ENCODE results near the gene ANKHD1.

The ANKHD1 gene

DNA sequence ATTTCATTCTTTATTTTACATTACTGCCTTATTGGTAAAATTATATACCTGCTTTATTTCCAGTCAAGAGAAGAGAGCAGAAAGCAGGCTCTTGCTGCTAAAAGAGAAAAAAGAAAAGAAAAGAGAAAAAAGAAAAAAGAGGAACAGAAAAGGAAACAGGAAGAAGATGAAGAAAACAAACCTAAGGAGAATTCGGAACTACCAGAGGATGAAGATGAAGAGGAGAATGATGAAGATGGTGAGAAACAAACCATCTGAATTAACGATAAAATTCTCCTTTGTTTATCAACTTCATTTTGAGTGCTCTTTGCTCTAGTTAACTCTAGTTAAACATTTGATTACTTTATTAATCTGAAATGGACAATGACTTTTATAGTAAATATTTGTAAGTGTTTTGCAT, 122.4 kb downstream of the ANKHD1 start:
- TF ChIP-seq, protein P1, sequence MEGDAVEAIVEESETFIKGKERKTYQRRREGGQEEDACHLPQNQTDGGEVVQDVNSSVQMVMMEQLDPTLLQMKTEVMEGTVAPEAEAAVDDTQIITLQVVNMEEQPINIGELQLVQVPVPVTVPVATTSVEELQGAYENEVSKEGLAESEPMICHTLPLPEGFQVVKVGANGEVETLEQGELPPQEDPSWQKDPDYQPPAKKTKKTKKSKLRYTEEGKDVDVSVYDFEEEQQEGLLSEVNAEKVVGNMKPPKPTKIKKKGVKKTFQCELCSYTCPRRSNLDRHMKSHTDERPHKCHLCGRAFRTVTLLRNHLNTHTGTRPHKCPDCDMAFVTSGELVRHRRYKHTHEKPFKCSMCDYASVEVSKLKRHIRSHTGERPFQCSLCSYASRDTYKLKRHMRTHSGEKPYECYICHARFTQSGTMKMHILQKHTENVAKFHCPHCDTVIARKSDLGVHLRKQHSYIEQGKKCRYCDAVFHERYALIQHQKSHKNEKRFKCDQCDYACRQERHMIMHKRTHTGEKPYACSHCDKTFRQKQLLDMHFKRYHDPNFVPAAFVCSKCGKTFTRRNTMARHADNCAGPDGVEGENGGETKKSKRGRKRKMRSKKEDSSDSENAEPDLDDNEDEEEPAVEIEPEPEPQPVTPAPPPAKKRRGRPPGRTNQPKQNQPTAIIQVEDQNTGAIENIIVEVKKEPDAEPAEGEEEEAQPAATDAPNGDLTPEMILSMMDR (IDR thresholded peaks at IDR 0.05; ENCODE audit: insufficient read depth, low read depth, low read length, missing control alignments), result no peak
- DNase-seq (ENCODE audit: low read depth), result no peak

DNA sequence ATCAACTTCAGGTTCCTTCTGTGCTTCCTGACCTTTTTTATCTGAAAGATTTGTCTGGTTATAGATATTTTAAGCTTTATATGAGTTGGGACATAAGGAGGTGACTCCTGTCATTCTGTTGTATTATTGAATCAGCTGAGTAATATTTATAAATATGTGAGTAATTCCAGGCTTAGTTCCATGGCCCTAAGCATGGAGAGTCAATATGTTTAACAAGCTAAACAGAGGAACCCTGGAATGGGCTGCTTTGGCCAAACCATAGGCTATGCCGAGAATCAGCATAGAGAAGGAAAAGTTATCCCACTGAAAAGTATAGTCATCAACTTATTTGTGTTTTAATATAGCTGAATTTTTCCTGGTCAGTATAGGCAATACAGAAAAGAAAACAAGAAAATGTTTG, 138.6 kb downstream of the ANKHD1 start:
- TF ChIP-seq, protein P1 (IDR thresholded peaks at IDR 0.05; ENCODE audit: insufficient read depth, low read depth, low read length, missing control alignments), result no peak
- no peak overlapping the region for H3K4me3 ChIP-seq (ENCODE audit: low read depth, low read length)
- no peak for DNase-seq (ENCODE audit: low read depth)

More for the DNA sequence above, 122.4 kb downstream of the ANKHD1 start:
- H3K4me3 ChIP-seq (ENCODE audit: low read depth, low read length), result no peak overlapping the region

DNA sequence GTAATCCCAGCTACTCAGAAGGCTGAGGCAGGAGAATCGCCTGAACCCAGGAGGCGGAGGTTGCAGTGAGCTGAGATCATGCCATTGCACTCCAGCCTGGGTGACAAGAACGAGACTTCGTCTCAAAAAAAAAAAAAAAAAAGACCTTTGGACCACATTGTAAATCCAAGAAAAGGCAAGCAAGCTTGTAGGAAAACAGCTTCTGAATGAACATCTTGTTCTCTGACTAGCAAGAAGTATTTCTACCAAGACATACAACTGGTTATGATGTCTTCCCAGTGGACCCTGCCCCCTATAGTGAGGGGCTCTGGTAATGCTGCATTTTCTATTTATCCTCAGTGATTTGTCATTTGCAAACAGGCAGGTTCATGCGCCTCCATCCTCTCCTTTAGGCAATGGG, 141.3 kb downstream of the ANKHD1 start:
- H3K4me3 ChIP-seq (ENCODE audit: low read depth, low read length), result no peak overlapping the region
- no peak for DNase-seq (ENCODE audit: low read depth)
- TF ChIP-seq, protein P1 (IDR thresholded peaks at IDR 0.05; ENCODE audit: insufficient read depth, low read depth, low read length, missing control alignments), result no peak

DNA sequence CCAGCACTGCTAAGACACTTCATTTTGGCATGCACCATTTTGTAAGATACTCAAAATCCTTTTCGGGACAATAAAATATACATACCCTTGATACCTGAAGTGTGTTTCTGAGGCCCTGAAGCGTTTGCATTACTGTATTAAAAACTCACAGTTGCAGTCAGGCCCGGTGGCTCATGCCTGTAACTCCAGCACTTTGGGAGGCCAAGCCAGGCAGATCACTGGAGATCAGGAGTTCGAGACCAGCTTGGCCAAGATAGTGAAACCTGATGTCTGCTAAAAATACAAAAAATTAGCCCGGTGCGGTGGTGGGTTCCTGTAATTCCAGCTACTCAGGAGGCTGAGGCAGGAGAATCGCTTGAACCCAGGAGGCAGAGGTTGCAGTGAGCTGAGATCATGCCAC, 143.4 kb downstream of the ANKHD1 start:
- no peak for DNase-seq (ENCODE audit: low read depth)
- no peak overlapping the region for H3K4me3 ChIP-seq (ENCODE audit: low read depth, low read length)
- TF ChIP-seq, protein P1 (IDR thresholded peaks at IDR 0.05; ENCODE audit: insufficient read depth, low read depth, low read length, missing control alignments), result no peak

DNA sequence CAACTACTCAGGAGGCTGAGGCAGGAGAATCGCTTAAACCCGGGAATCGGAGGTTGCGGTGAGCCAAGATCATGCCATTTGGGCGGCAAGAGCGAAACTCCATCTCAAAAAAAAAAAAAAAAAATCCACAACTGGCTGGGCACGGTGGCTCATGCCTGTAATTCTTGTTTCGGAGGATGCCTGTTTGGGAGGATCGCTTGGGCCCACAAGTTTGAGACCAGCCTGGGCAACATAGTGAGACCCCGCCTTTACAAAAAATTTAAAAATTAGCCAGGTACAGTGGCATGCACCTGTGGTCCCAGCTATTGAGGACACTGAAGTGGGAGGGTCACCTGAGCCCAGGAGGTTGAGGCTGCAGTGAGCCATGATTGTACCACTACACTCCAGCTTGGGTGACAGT, 144.0 kb downstream of the ANKHD1 start:
- TF ChIP-seq, protein P1 (IDR thresholded peaks at IDR 0.05; ENCODE audit: insufficient read depth, low read depth, low read length, missing control alignments), result no peak
- H3K4me3 ChIP-seq (ENCODE audit: low read depth, low read length), result no peak overlapping the region
- DNase-seq (ENCODE audit: low read depth), result no peak

DNA sequence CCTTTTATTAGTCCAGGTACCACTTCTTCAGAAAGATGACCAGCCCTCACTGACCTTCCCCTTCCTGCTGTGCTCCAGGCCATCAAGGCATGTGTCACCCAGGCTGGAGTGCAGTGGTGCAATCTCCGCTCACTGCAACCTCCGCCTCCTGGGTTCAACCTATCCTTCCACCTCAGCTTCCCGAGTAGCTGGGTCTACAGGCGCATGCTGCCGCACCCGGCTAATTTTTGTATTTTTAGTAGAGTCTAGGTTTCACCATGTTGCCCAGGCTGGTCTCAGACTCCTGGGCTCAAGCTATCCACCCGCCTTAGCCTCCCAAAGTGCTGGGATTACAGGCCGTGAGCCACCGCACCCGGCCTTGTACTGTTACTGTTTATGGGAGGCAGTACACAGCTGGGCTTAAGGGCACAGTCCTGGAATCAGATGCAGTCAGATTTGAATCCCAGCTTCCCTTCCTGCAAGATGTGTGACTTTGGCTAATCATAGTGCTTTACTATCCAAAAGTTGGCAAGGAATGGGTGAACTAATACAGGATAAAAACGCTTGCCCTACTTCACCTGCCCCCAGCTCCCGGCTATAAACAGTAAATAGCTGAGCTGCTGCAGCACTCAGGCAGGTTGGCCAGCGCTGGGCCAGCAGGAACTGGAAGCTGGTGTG, 145.3 kb downstream of the ANKHD1 start:
- no peak for DNase-seq (ENCODE audit: low read depth)
- peak overlapping the region; percentile 55 for H3K4me3 ChIP-seq (ENCODE audit: low read depth, low read length)
- TF ChIP-seq, protein P1 (IDR thresholded peaks at IDR 0.05; ENCODE audit: insufficient read depth, low read depth, low read length, missing control alignments), result no peak

All from GM12865 (cell line).